Suppressor macrophage treated with lipopolysaccharide for 1 hour (primary cell): ENCODE results near the gene UNC93A.
"Not testable (repeated sequence)": the region's sequence is repeated elsewhere in the genome, so short reads cannot be mapped to it uniquely, and the experiment has no call there.

Experiments used
- DNase-seq, 3 donors: peaks; one replicate each; pipeline ENCODE4 v3.0.0-alpha.2; 2020 to 2022

UNC93A gene

DNA sequence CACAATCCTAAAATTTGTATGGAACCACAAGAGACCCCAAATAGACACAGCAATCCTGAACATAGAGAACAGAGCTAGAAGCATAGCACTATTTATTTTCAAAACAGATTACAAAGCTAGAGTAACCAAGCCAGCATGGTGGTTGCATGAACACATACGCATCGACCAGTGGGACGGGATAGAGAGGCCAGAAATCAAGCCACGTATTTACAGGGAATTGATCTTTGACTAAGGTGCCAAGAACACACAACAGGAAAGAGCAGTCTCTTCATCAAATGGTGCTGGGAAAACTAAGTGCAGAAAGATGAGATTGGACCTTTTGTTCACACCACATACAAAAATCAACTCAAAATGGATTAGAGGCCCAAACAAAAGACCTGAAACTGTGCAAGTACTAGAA, 54.8 kb downstream of the UNC93A start:
- DNase-seq, result no peak

DNA sequence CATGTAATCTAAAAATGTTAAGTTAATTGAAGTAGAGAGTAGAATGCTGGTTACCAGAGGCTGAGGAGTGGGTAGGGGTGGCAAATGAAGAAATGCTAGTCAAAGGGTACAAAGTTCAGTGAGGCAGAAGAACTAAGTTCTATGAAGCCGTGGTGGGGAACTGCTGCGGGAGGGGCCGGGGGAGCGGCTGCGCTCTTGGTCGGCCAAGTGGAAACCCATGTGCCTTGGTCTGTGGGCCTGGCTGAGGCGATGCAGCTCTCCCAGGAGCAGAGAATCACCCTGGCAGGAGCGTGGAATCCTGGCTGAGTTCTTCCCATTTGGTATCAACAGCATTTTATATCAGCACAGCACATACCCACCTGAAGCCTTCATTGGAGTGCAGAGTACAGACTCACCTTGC, 56.1 kb downstream of the UNC93A start:
- no peak for DNase-seq

DNA sequence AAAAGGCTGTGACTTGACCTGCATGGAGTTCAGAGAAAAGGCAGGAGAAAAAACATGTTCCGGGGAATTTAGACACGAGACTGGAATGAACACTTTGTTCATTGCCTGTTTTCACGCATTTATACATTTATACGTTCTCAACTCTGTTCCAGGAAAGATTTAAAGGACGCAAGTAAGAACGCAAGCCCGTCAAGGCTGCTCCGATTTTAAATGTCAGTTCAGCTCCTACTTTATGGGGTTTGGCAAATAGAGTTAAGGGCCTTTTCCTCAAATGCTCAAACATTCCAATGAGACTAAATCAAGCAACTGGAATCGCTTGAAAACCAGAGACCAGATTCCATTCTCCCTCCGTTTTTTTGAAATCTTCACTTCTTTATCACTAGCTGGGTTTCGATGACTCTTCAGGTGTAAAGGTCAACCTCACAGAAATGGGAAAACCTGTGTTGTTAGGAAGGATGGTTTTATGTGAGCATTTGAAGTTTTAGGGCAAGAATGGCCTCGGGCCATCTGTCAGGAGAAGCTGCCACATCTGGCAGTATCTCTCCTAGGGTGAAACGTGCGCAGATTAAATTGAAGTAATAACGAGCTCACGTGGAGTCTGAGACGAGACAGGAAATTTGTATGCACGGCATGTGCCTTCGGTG, 58.6 kb downstream of the UNC93A start:
- DNase-seq, result no peak

DNA sequence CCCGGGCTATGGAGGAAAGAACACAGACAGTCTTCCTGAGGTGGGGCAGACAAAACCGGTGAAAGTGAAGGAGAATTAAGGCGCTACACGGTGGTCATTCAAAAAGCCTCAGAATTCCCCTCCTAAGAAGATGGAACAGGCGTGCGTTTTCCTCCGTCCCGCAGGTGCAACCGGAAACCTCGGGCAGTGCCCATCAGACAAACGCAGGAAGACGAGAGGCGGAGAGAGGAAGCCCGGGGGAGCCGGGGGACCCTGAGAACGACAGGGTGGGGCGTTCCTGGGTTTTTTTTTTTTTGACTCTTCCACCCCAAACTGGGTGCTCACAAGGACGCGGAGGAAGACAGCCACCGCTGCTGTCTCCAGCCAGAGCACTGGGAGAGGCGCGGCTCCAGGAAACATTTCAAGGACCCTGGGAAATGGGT, 59.2 kb downstream of the UNC93A start:
- DNase-seq, result no peak

DNA sequence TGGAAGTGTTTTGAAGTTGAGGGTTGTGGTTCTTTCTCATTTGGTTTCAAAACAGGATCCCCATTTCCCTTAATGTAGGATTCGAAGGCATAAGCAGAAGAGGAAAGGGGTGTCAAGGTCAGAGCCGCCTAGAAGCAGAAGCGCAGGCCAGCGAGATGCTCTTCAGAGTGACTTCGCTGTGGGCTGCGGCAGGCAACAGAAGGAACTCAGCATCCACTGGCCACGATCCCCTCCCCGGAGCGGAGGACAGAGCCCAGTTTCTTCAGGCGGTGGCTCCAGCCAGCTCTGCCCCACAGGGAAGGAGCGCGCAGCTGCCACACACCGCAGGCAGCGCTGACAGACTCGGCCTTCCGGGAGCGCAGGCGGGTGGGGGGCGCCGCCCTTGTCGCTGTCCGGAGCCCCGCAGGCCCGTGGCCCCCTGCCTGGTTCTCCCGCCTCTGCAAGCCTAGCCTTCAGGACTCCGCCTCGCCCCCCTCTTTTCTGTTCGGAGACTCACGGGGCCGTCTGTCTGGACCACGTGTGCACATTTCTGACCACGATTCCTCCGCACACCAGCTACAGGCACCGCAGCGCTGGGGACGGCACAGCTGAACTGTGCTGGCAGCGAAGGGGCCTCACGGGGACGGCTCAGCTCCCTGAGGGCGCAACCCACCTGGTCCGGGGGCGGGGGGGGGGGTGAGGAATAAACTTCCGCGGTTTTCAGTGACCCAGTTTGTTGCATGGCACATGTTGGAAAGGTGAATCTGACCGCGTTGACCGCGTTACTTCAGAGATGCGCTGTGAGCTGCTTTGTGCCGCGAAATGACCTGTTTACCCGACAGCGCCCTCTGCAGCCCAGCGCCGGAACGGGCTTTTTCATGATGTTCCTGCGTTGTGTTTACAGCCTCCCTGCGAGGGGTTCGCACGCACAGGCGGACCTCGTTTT, 59.9 kb downstream of the UNC93A start:
- DNase-seq, result peak; percentile 35 to 61 (median 47)

DNA sequence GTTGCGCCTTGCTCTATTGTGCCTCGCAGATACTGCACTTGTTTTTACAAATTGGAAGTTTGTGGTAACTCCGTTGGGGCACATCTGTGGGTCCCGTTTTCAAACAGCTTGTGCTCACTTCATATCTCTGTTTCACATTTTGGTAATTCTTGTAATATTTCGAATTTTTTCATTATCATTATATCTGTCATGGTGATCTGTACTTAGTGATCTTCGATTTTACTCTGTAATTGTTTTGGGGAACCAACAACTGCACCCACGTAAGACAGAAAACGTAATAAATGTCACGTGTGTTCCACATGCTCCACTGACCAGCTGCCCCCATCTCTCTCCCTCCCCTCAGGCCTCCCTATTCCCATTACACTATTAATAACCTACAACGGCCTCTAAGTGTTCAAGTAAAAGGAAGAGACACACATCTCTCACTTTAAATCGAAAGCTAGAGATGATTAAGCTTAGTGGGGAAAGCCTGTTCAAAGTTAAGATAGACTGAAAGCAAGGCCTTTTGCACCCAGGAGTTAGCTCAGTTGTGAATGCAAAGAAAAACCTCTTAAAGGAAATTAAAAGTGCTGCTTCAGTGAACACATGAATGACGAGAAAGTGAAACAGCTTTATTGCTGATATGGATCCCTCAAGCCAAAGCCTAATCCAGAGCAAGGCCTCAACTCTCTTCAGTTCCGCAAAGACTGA, 60.7 kb downstream of the UNC93A start:
- DNase-seq, result no peak

DNA sequence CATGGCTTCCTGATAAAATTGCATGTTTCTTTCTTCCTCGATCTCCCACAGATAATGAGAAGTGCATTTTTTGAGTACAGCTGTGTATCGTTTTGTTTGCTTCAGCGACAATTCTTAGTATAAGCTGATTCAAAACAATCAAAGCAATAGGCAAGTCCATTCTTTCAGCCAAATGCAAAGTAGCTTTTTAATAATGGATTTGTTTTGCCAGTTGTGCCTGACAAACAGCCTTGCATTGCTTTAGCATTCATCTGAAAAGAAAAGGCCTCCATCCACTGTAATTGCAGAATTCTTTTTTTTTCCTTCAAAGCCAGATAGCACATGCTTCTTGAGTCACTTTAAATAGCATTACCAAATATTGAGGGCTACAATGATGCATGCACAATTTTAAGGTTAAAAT, 65.8 kb downstream of the UNC93A start:
- no peak for DNase-seq

DNA sequence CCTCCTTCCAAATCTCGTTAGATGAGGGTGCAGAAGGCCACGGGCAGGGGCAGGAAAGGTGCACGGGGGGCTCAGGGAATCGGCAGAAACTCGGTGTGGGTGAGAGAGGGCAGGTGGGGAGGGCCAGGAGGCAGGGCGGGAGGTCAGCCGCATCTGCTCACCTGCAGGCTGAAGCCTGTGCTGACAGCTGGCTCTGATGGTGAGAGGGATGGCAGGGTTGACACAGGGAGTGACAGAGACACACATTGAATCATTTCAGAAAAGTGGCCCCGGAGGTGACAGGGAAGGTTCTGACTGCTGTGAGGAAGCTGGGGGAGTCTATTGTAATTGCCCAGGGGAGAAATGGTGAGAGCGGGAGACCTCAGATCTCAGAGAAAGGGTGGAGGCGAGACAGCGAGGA, 67.3 kb downstream of the UNC93A start:
- not testable (repeated sequence) for DNase-seq

DNA sequence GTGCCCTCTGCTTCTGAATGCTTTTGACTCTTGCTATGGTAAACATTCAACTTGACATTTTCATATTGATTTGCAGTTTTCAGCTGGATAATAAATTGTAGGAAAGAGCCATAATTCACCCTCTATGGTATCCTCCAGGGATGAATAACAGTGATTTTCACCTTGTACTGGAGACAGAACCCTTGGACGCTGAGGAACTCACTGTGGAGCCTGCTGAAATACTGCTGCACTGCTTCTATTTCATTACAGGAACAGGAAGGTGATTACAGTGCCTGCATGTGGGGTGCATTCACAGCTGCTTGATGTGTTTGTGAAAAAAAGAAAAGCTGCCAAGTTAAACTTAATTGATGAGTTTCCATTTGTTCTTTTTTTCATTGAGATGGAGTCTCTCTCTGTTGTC, 70.1 kb downstream of the UNC93A start:
- not testable (repeated sequence) for DNase-seq
